Neural progenitor cell (in vitro differentiated cells): ENCODE results near the gene ZNF326. TPM values are rescaled to one million over a fixed set of nuclear protein-coding genes. Genes with fewer than 3 reads are reported as not detected.

ENCODE experiments used
- DNase-seq: peaks from one replicate; pipeline ENCODE4 v3.0.0-alpha.2; 2016; ENCODE audit warnings: low spot score
- H2AFZ ChIP-seq: fragments of 200-600 bp; sonication (generic); replicated peaks from 2 replicates; pipeline ENCODE4 v1.6.1; 2016; ENCODE audit warnings: antibody characterized with exemption
- H3F3A ChIP-seq: fragments of 200-600 bp; sonication (generic); 2 replicates; pipeline ENCODE4 v1.6.1; 2016; ENCODE audit warnings: antibody characterized with exemption, low read depth
- H3K27ac ChIP-seq: fragments of 200-600 bp; sonication (generic); 2 replicates; pipeline ENCODE4 v1.5.1; 2016; ENCODE audit warnings: mild to moderate bottlenecking
- H3K27me3 ChIP-seq: fragments of 200-600 bp; sonication (generic); 2 replicates; pipeline ENCODE4 v1.6.1; 2016; ENCODE audit warnings: mild to moderate bottlenecking, moderate library complexity
- H3K36me3 ChIP-seq: fragments of 200-600 bp; sonication (generic); 2 replicates; pipeline ENCODE4 v1.5.1; 2016
- H3K4me1 ChIP-seq: fragments of 200-600 bp; sonication (generic); 2 replicates; pipeline ENCODE4 v1.6.1; 2016; ENCODE audit warnings: mixed run types
- H3K4me2 ChIP-seq: fragments of 200-600 bp; sonication (generic); 2 replicates; pipeline ENCODE4 v1.6.1; 2016
- H3K4me3 ChIP-seq: fragments of 200-600 bp; sonication (generic); 2 replicates; pipeline ENCODE4 v1.5.1; 2016
- H3K79me2 ChIP-seq: fragments of 200-600 bp; sonication (generic); 2 replicates; pipeline ENCODE4 v1.6.1; 2016; ENCODE audit warnings: low read depth
- H3K9ac ChIP-seq: fragments of 200-600 bp; sonication (generic); 2 replicates; pipeline ENCODE4 v1.6.1; 2016
- H3K9me3 ChIP-seq: fragments of 200-600 bp; sonication (generic); 2 replicates; pipeline ENCODE4 v1.5.1; 2016; ENCODE audit warnings: low read depth
- H4K20me1 ChIP-seq: fragments of 200-600 bp; sonication (generic); 2 replicates; pipeline ENCODE4 v1.6.1; 2016; ENCODE audit warnings: low read depth
- H3K27ac Mint-ChIP-seq: 3 replicates; pipeline ENCODE4 v1.8.0; 2021; ENCODE audit warnings: mixed read lengths
- H3K27me3 Mint-ChIP-seq: 2 replicates; pipeline ENCODE4 v1.8.0; 2022; ENCODE audit warnings: low read depth, mild to moderate bottlenecking, inconsistent platforms, moderate library complexity, mixed read lengths; ENCODE audit not compliant: insufficient read depth
- H3K36me3 Mint-ChIP-seq: 3 replicates; pipeline ENCODE4 v1.8.0; 2021; ENCODE audit warnings: mixed read lengths
- H3K4me1 Mint-ChIP-seq: 3 replicates; pipeline ENCODE4 v1.8.0; 2021; ENCODE audit warnings: mixed read lengths
- H3K4me3 Mint-ChIP-seq: 3 replicates; pipeline ENCODE4 v1.8.0; 2021; ENCODE audit warnings: mild to moderate bottlenecking, moderate library complexity, mixed read lengths
- H3K9me3 Mint-ChIP-seq: 3 replicates; pipeline ENCODE4 v1.8.0; 2020; ENCODE audit warnings: mixed read lengths
- CTCF ChIP-seq: fragments of 200-600 bp; sonication (generic); IDR thresholded peaks from 2 replicates; pipeline ENCODE4 v1.5.1; 2017; ENCODE audit warnings: antibody characterized with exemption, mild to moderate bottlenecking
- EZH2 ChIP-seq: fragments of 200-600 bp; sonication (generic); IDR thresholded peaks from 2 replicates; pipeline ENCODE4 v1.6.1; 2017; ENCODE audit warnings: antibody characterized with exemption, mild to moderate bottlenecking, moderate library complexity
- EZH2phosphoT487 ChIP-seq: fragments of 200-600 bp; sonication (generic); IDR thresholded peaks from 2 replicates; pipeline ENCODE4 v1.6.1; 2017; ENCODE audit warnings: antibody characterized with exemption
- small RNA-seq: library from RNA; depleted of rRNA; stranded (forward); fragments of <200 nt; gene quantifications from one replicate; pipeline ENCODE3, GENCODE V24; 2015
- total RNA-seq: library from RNA; depleted of rRNA; stranded (reverse); fragments of >200 nt; gene quantifications from 2 replicates; pipeline ENCODE4 v1.2.3, GENCODE V29; 2015; ENCODE audit warnings: low replicate concordance

The ZNF326 gene
- total RNA-seq, 1 donor from 2014 or later: 45.0 TPM

GRCh38 chr1:90074970-90075391, 80.1 kb downstream of the ZNF326 start:
- no peak overlapping the region for H3K4me2 ChIP-seq
- H3K9me3 Mint-ChIP-seq: no peaks in the 10 kb centered on the region
- H3F3A ChIP-seq: no peaks in the 10 kb centered on the region
- H3K36me3 ChIP-seq: no peaks in the 10 kb centered on the region
- no peaks in the 10 kb centered on the region for H3K27me3 ChIP-seq
- no peaks in the 10 kb centered on the region for H4K20me1 ChIP-seq
- no peaks in the 10 kb centered on the region for H3K4me1 ChIP-seq
- no peak overlapping the region for H3K27ac ChIP-seq
- H3K4me3 Mint-ChIP-seq: no peak overlapping the region
- H3K9ac ChIP-seq: no peak overlapping the region
- H3K79me2 ChIP-seq: no peaks in the 10 kb centered on the region
- no peaks in the 10 kb centered on the region for H3K9me3 ChIP-seq
- H3K36me3 Mint-ChIP-seq: no peaks in the 10 kb centered on the region
- H2AFZ ChIP-seq: no peak overlapping the region
- DNase-seq: no peak
- H3K4me3 ChIP-seq: no peak overlapping the region
- H3K27ac Mint-ChIP-seq: no peak overlapping the region
- peaks cover 2% of the 10 kb centered on the region for H3K4me1 Mint-ChIP-seq
- TF ChIP-seq EZH2phosphoT487: no peak
- no peak for TF ChIP-seq EZH2
- no peak for TF ChIP-seq CTCF
- peaks cover 2% of the 10 kb centered on the region for H3K27me3 Mint-ChIP-seq

- H3K36me3 Mint-ChIP-seq: no peaks in the 10 kb centered on the region
- no peak overlapping the region for H3K27ac ChIP-seq
- H2AFZ ChIP-seq: no peak overlapping the region
- H3F3A ChIP-seq: no peaks in the 10 kb centered on the region
- H3K9me3 ChIP-seq: no peaks in the 10 kb centered on the region
- H3K9me3 Mint-ChIP-seq: no peaks in the 10 kb centered on the region
- H3K9ac ChIP-seq: no peak overlapping the region
- H3K27me3 Mint-ChIP-seq: peaks cover 2% of the 10 kb centered on the region
- no peaks in the 10 kb centered on the region for H3K4me1 Mint-ChIP-seq
- no peaks in the 10 kb centered on the region for H4K20me1 ChIP-seq
- no peaks in the 10 kb centered on the region for H3K27me3 ChIP-seq
- H3K4me2 ChIP-seq: no peak overlapping the region
- no peaks in the 10 kb centered on the region for H3K79me2 ChIP-seq
- no peak for DNase-seq
- H3K27ac Mint-ChIP-seq: no peak overlapping the region
- no peak overlapping the region for H3K4me3 ChIP-seq
- no peaks in the 10 kb centered on the region for H3K36me3 ChIP-seq
- no peak overlapping the region for H3K4me3 Mint-ChIP-seq
- TF ChIP-seq EZH2 (no peak), CTCF (no peak), EZH2phosphoT487 (no peak)
- no peaks in the 10 kb centered on the region for H3K4me1 ChIP-seq
Measured at GRCh38 chr1:90083995-90084394, 89.1 kb downstream of the ZNF326 start.

Small RNA genes within 50 kb of the gene (small RNA-seq; reads per million reads assigned to genes)
- gene RN7SKP272: not detected

Other genes starting within 250 kb of the ZNF326 start
- 32.6 and 55.7 TPM in 2 replicates for gene LRRC8D, start 174.1 kb upstream of the ZNF326 start, total RNA-seq